H1 (cell line): ENCODE data around the gene OPCML.

ENCODE experiments used
- BRCA1 ChIP-seq: IDR thresholded peaks from 2 replicates; pipeline ENCODE4 v1.6.1; 2012; ENCODE audit warnings: low read depth, low read length, improper control_type of control experiment
- EZH2 ChIP-seq: fragments of 200-600 bp; sonication (generic); IDR thresholded peaks from 2 replicates; pipeline ENCODE4 v1.7.1; 2012; ENCODE audit warnings: low read depth, mild to moderate bottlenecking, moderate library complexity, low read length, inconsistent platforms; ENCODE audit not compliant: severe bottlenecking
- JUN ChIP-seq: IDR thresholded peaks from 2 replicates; pipeline ENCODE4 v1.6.1; 2011; ENCODE audit warnings: low read depth, mild to moderate bottlenecking, improper control_type of control experiment, low read length
- NRF1 ChIP-seq: IDR thresholded peaks from 2 replicates; pipeline ENCODE4 v1.6.1; 2011; ENCODE audit warnings: mild to moderate bottlenecking, low read depth, low read length, improper control_type of control experiment
- POLR2A ChIP-seq, 2 experiments: IDR thresholded peaks; 1 replicate in 1 of 2; 2 replicates in 1 of 2; pipeline ENCODE4 v1.6.1; 2011; ENCODE audit warnings: low read depth in 2 of 2, low read length in 2 of 2, mild to moderate bottlenecking in 2 of 2; ENCODE audit errors: control extremely low read depth in 1 of 2
- POLR2AphosphoS5 ChIP-seq: IDR thresholded peaks from 2 replicates; pipeline ENCODE4 v1.6.1; 2011; ENCODE audit warnings: low read depth, low read length
- RXRA ChIP-seq: IDR thresholded peaks from 2 replicates; pipeline ENCODE4 v1.6.1; 2011; ENCODE audit warnings: low read depth, mild to moderate bottlenecking, low read length, moderate library complexity; ENCODE audit not compliant: insufficient read depth
- SIN3A ChIP-seq, 2 experiments: IDR thresholded peaks in 1 of 2; conservative IDR thresholded peaks in 1 of 2; 2 replicates each; pipeline ENCODE4 v1.6.1; 2011 to 2012; ENCODE audit warnings: low read length in 2 of 2, improper control_type of control experiment in 1 of 2, low read depth in 1 of 2, mild to moderate bottlenecking in 1 of 2
- SRF ChIP-seq: IDR thresholded peaks from 2 replicates; pipeline ENCODE4 v1.6.1; 2011; ENCODE audit warnings: mild to moderate bottlenecking, low read depth, low read length, moderate library complexity
- TAF1 ChIP-seq: IDR thresholded peaks from 2 replicates; pipeline ENCODE4 v1.6.1; 2011; ENCODE audit warnings: mild to moderate bottlenecking, low read depth, low read length
- ZNF274 ChIP-seq: IDR thresholded peaks from 2 replicates; pipeline ENCODE4 v1.7.0; 2012; ENCODE audit warnings: low read length, borderline replicate concordance; ENCODE audit errors: extremely low read depth
- TF ChIP-seq, protein P1 (sequence below), 3 experiments: IDR thresholded peaks; 1 replicate in 2 of 3; 2 replicates in 1 of 3; pipeline versions ENCODE4 v1.5.1 to v1.6.1; 2011; ENCODE audit warnings: low read length in 3 of 3, mild to moderate bottlenecking in 3 of 3, inconsistent platforms in 2 of 3, low read depth in 1 of 3, moderate library complexity in 1 of 3; ENCODE audit not compliant: insufficient read depth in 1 of 3; ENCODE audit errors: control extremely low read depth in 1 of 3
- TF ChIP-seq, protein P2 (sequence below): IDR thresholded peaks from 2 replicates; pipeline ENCODE4 v1.6.1; 2011; ENCODE audit warnings: low read depth, mild to moderate bottlenecking, low read length; ENCODE audit not compliant: insufficient read depth
- TF ChIP-seq, protein P3 (sequence below): IDR thresholded peaks from 2 replicates; pipeline ENCODE4 v1.6.1; 2012; ENCODE audit warnings: low read length, inconsistent platforms

DNA sequence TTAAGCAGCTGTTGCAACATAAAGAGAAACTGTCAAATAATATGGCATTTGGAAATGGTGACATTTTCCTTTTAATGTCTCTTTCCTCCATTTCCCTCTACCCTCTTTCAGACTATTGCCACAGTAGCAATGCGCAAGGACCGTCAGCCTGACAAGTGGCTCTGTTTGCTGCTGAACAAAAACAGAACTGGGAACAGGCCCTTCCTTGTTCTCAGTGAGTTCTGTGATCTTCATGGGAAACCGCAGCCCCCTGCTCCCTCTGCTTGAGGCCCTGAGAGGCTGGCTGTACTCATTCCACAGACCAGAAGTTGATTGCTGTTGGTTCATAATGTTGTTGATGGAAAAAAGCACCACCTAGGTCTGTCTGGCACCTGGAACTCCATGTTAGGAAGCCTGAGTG is 559.7 kb downstream of the OPCML start:
- TF ChIP-seq POLR2AphosphoS5 (no peak), EZH2 (no peak), JUN (no peak), SIN3A (conservative IDR thresholded peaks at IDR 0.05 in 1 of 2, IDR thresholded peaks at IDR 0.05 in 1 of 2; ENCODE audit: low read depth in 1 of 2, low read length in 2 of 2) (no peak), NRF1 (no peak), ZNF274 (no peak), SRF (no peak), TAF1 (no peak), POLR2A (IDR thresholded peaks at IDR 0.05; ENCODE audit: control extremely low read depth in 1 of 2, low read depth in 2 of 2, low read length in 2 of 2) (no peak), BRCA1 (no peak), RXRA (no peak)
- TF ChIP-seq, protein P1, sequence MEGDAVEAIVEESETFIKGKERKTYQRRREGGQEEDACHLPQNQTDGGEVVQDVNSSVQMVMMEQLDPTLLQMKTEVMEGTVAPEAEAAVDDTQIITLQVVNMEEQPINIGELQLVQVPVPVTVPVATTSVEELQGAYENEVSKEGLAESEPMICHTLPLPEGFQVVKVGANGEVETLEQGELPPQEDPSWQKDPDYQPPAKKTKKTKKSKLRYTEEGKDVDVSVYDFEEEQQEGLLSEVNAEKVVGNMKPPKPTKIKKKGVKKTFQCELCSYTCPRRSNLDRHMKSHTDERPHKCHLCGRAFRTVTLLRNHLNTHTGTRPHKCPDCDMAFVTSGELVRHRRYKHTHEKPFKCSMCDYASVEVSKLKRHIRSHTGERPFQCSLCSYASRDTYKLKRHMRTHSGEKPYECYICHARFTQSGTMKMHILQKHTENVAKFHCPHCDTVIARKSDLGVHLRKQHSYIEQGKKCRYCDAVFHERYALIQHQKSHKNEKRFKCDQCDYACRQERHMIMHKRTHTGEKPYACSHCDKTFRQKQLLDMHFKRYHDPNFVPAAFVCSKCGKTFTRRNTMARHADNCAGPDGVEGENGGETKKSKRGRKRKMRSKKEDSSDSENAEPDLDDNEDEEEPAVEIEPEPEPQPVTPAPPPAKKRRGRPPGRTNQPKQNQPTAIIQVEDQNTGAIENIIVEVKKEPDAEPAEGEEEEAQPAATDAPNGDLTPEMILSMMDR (IDR thresholded peaks at IDR 0.05; ENCODE audit: control extremely low read depth in 1 of 3, insufficient read depth in 1 of 3, low read depth in 1 of 3, low read length in 3 of 3): no peak
- TF ChIP-seq, protein P2, sequence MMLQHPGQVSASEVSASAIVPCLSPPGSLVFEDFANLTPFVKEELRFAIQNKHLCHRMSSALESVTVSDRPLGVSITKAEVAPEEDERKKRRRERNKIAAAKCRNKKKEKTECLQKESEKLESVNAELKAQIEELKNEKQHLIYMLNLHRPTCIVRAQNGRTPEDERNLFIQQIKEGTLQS: no peak
- TF ChIP-seq, protein P3, sequence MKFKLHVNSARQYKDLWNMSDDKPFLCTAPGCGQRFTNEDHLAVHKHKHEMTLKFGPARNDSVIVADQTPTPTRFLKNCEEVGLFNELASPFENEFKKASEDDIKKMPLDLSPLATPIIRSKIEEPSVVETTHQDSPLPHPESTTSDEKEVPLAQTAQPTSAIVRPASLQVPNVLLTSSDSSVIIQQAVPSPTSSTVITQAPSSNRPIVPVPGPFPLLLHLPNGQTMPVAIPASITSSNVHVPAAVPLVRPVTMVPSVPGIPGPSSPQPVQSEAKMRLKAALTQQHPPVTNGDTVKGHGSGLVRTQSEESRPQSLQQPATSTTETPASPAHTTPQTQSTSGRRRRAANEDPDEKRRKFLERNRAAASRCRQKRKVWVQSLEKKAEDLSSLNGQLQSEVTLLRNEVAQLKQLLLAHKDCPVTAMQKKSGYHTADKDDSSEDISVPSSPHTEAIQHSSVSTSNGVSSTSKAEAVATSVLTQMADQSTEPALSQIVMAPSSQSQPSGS: no peak
